H1 (cell line): ENCODE results near the gene CACNA1A. TPM values are rescaled to one million over a fixed set of nuclear protein-coding genes. Genes with fewer than 3 reads are reported as not detected.

Source experiments
- HDAC6 ChIP-seq: IDR thresholded peaks from one replicate; pipeline ENCODE4 v1.7.1; 2012; ENCODE audit warnings: low read depth, mild to moderate bottlenecking, inconsistent platforms, low read length, moderate library complexity
- MAFK ChIP-seq: IDR thresholded peaks from 2 replicates; pipeline ENCODE4 v1.6.1; 2012; ENCODE audit warnings: low read depth, mild to moderate bottlenecking, improper control_type of control experiment, low read length
- YY1 ChIP-seq: IDR thresholded peaks from 2 replicates; pipeline ENCODE4 v1.6.1; 2011; ENCODE audit warnings: low read depth, mild to moderate bottlenecking, low read length
- polyA plus RNA-seq, 7 experiments: library from polyadenylated mRNA; depleted of rRNA in 3 of 7; stranded (reverse) in 5 of 7; unstranded in 2 of 7; fragments of >200 nt in 5 of 7; fragments of 200-250 nt in 2 of 7; gene quantifications; 1 replicate in 5 of 7; 2 replicates in 1 of 7; 4 replicates in 1 of 7; pipeline versions ENCODE4 v1.2.1 to v1.2.3, GENCODE V29; 2011 to 2013; ENCODE audit warnings: missing spikeins in 2 of 7, mixed read lengths in 2 of 7
- total RNA-seq: library from RNA; stranded (reverse); fragmentation: NEBNext Ultra II Directional; extraction: Animal tissue kit (Norgen Biotek cat#: 25700); gene quantifications from 2 replicates; pipeline ENCODE4 v1.2.1, GENCODE V29; 2021

Gene CACNA1A
- total and polyA plus RNA-seq, 2 of the 8 experiments (the other 6 are each of a cell fraction or from before 2014, with no cell fraction given), result 10.7 to 25.3 TPM

GRCh38 chr19:13159713-13160112 lies 346.6 kb downstream of the CACNA1A start (continued):
- TF ChIP-seq YY1 (no peak), HDAC6 (no peak), MAFK (no peak)
- TF ChIP-seq, all 59 proteins: peak for 0
